Stimulated activated CD8-positive, alpha-beta memory T cell treated with anti-CD3 and anti-CD28 coated beads, Interleukin-4, amount 100 ng/mL, for 24 hours (primary cell): ENCODE results near the gene NAALADL2.
"Not testable (repeated sequence)": the region's sequence is repeated elsewhere in the genome, so short reads cannot be mapped to it uniquely, and the experiment has no call there.

Source experiments
- DNase-seq: peaks from one replicate; pipeline ENCODE4 v3.0.0-alpha.2; 2020; ENCODE audit warnings: low read depth

Gene NAALADL2

DNA sequence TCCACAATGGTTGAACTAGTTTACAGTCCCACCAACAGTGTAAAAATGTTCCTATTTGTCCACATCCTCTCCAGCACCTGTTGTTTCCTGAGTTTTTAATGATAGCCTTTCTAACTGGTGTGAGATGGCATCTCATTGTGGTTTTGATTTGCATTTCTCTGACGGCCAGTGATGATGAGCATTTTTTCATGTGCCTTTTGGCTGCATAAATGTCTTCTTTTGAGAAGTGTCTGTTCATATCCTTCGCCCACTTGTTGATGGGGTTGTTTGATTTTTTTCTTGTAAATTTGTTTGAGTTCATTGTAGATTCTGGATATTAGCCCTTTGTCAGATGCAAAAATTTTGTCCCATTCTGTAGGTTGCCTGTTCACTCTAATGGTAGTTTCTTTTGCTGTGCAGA is 564.7 kb downstream of the NAALADL2 start:
- DNase-seq = not testable (repeated sequence)

DNA sequence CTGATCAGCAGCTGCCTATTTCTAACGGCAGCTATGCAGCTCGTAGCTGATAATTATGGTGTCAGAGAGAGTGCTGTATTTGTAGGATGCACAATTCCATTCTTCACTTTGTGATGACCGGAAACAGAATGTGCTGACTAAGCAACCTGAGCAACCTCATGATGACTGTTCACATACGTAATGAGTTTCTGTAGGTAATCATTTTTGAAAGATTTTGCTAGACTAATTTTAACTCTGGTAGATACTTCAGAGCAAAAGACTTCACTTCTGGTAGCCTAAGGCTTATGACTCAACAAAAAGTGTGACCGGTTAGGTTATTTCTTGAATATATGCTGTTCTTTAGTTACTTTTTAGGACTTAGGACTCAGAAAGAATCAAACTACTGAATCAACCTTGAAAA is 567.7 kb downstream of the NAALADL2 start:
- no peak for DNase-seq

DNA sequence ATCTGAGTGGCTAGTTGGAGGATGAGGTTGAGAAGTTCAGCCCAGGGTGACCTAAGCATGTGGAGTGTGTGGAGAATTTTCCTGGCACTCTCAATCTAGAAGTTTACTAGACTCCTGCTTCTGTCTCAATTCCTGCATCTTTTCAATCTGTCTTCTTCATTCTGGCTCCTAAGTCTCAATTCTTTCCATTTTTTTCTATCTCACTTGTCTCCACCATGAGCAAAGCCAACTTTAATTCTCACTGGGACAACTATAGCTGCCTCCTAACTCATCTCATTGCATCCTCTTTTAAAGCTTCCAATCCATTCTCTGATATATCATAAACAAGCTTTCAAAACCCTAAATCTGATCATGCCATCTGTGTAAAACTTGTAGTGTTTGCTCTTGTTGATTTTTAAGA is 569.3 kb downstream of the NAALADL2 start:
- no peak for DNase-seq

DNA sequence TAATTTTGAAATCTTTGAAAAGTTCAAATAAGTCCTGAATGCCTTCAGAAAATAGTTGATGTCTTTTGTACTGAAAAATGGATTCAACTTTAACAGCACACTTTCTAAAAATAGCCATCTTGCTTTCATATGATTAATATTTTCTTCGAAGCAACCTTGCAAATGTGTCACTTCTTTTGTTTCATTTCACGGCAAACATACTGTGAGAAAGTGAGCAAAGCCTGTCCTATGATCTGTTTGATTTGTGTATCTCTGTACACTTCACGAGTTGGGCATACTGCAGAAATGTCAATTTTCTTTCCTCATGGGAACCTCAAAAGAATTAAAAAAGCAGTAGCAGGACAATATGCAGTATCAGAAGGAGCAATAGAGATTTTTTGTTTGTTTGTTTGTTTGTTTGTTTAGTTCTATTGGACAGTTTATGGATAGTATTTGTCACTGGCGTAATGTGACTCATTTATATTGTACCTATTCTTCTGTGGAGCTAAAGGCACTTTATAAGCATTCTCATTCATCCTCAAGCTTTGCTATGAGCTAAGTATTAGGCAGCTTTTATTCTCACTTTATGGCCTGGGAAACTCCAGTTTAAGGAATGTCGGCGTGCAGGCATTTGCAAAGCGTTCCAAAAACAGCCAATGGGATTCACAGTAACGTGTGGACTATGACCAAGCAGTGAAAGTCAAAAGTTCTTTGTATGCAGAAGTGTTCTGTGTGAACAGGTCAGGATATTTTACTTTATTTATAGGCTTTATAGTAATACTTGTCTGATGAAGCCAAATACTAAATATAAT is 572.0 kb downstream of the NAALADL2 start:
- DNase-seq = no peak

DNA sequence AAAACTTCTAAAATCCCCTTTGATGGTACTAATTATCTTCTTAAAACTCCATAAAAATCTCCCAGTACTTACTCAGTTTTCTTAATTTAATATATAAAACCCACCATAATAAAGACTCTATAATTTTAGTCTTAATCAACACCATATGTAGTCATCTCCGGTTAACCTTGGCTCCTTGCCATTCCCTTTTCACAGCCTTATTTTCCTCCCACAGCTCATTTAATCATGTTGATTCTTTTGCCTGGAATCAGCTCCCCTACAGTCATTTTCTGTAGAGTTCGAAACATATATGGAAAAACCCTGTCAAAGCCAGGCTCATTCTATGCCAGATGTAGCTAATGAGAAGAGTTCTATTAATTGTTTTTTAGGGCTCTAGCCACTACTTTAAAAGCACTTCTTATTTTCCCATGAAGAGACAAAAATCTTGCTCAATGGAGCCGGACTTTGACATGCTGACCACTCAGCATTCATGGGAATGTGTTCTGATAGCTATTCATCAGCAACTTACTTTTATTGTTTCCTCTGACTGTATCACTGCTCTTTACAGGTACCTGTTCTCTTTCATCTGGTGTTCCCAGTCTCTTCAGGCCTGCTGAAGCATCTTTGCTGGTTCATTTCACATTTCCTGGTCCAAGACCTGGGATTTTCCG is 573.4 kb downstream of the NAALADL2 start:
- no peak for DNase-seq

DNA sequence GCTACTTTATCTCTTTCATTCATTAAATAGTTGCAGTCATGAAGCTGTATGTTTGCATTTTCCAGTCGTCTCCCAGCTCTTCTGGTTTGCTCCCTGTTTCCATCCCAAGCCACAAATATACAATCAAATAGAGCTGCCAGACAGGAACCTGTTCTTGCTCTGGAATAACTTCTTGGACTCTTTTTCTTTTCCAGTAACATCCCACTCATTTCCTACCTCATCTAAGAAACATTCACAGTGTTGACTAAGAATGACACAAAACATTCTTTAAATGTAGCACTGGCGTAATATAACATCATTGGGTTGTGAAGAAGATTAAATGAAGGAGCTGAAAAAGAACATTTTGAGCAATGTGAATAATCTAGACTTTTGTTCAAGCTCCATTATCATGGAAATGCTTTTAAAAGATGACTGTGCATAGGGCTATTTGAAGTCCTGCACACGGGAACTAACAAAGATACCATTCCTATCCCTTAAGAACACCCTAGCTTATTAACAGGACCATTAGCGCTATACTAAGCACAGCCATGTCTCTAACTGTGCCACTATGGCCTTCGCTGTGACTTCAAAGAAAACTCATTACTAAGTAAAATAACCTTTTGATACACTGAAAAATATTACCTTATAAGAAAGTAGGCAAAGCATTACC is 574.0 kb downstream of the NAALADL2 start:
- no peak for DNase-seq

DNA sequence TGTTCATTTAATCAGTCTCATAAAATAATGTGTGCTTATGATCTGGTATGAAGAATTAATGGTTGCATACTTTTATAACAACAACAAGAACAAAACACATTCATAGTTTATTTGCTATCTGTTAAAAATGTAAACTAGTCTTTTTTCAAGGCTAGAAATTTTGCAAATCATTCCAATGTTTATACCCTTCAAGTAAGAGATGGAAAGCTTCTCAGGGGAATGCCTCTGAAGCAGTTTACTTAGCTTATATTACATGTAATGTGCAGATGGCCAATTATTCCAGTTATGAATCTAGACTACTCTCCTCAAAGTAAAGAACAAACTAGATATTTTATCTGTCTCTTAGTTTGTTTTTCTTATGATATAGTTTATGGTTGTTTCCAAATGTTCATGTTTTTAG is 575.4 kb downstream of the NAALADL2 start:
- no peak for DNase-seq

DNA sequence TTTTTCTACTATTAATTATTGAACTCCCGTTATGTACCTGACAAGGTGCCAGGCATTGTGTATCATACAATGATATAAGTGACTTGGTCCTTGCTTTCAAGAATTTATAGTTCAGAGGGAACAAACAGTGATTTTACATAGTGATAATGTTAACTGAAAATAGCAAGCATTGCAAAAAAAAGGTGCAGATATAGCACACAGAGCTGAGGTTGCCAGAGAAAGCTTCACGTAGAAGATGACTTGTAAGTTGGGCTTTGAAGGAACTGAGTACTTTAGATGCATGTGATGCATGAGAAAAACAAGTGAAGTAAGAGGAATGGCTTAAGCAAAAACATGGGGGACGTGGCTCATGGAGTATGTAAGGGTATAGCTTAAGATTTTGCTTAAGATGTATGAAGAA is 584.5 kb downstream of the NAALADL2 start:
- DNase-seq = no peak

DNA sequence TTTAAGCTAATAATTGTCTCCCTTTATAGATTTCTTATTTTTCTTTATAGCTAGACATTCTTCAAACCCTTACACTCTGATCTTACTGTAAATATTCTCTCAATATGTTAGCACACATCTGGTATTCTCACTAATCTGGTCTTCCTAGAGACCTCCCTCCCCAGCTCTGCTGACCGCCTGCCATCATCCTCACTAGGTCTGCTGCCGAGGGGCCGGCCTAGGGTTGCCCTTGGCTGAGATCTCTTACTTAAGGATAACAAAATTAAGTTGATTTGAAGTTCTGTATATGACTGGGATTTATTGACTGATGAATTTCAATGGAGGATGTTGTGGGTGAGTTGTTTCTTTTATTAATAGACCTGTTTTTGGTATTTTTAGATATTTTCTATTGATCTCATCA is 586.6 kb downstream of the NAALADL2 start:
- DNase-seq = no peak

DNA sequence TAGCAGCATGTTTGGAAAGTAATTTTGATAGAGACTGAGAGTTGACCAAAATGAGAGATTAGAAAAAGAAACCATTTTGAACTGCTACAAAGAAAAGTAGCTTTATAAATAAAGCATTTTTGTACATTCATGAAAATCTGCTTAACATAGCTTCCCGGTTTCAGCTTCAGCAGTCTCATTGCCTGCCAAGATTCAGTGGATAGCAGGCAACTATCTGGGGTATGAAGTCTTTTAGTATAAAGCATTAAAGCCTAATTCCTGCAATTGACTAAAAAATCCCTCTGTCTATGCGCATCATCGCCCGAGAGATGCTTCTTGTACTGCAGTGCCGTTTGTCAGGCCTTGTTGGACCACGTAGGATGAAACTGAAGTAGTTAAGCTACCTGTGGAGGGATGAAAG is 588.4 kb downstream of the NAALADL2 start:
- DNase-seq = no peak

DNA sequence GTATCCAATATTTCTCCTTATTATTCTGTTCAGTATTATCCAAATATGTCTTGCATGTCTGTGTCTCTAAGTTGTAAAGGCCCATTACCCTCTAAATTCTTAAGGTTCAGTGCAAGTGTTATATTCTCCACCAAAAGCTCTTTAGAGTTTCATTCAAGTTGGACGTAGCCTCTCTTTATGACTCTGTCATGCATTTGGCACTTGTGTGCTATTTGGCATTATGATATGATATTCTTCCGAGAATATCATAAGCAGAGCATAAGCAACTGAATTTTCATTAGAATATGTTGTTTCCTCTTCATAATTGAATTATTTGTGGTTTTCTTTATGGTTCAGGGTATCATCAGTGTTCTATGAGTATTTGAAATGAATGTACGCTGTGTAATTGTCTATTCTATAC is 594.2 kb downstream of the NAALADL2 start:
- DNase-seq = no peak

DNA sequence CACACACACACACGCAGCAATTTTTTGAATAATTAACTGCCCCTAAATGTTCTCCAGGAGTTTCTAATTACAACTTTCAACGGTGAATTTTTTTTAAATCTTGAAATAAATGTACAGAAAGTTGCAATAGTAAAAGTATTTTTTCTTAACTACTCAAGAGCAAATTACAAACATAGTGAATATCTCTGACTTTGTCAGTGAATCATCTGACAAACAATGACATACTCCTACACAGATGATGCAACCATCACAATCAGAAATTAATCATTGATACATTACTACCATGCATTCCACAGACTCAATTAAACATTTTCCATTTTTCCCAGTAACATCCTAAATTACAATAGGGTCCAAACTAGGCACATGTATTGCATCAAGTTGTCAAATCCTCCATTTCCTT is 597.3 kb downstream of the NAALADL2 start:
- DNase-seq = no peak

DNA sequence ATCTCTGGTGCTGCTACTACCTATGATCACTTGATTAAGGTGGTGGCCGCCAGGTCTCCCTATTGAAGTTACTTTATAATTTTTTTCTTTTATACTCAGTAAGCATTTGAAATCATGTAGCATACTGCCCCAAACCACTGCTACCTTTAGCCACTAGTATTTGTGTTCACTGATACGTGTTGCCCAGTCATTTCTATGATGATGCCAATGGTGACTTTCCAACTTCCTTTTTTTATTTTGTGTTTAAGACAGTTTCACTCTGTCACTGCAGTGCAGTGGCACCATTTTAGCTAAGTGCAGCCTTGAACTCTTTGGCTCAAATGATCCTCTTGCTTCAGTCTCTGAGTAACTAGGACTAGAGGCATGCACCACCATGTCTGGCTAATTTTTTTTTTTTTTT is 598.2 kb downstream of the NAALADL2 start:
- no peak for DNase-seq

DNA sequence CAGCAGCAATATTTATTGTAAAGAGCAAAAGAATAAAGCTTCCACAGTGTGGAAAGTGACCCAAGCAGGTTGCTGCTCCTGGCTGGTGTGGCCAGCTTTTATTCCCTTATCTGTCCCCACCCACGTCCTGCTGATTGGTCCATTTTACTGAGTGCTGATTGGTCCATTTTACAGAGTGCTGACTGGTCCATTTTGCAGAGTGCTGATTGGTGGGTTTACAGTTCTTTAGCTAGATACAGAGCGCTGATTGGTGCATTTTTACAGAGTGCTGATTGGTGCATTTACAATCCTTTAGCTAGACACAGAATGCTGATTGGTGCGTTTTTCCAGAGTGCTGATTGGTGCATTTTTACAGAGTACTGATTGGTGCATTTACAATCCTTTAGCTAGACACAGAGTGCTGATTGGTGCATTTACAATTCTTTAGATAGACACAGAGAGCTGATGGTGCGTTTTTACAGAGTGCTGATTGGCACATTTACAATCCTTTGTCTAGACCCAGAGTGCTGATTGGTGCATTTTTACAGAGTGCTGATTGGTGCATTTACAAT is 601.8 kb downstream of the NAALADL2 start:
- not testable (repeated sequence) for DNase-seq

DNA sequence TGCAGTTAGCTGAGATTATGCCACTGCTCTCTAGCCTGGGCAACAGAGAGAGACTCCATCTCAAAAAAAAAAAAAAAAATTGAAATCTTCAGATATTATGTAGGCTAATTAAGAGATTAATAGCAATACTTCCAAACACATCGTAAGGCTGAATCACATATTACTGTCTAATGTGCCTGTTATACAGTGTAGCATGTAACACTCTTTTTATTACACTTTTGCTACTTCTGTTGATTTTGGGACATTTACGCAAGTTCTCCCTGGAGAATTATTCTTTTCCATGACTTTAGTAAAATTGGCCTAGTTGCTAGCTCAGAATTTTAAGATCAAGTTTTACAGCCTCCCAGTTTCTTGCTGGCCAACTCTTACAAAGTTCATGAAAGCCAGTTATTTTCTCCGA is 605.2 kb downstream of the NAALADL2 start:
- no peak for DNase-seq

DNA sequence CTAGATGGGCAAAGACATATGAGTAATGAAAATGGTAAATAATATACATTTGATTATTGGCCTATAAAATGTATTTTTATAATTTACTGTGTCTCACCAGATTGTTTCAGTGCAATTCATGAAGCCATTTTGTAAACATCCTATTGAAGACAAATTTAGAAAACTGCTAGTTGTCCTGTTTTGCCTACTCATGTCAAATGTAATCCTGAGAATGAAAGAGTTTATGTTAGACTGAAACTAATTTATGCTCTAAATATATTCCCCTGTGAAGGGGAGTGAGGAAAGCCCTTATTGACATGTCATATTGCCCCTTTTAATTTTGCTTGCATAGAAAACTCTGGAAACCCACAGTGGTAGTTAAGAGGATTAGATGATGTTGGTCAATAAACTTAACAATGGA is 610.0 kb downstream of the NAALADL2 start:
- DNase-seq = no peak

DNA sequence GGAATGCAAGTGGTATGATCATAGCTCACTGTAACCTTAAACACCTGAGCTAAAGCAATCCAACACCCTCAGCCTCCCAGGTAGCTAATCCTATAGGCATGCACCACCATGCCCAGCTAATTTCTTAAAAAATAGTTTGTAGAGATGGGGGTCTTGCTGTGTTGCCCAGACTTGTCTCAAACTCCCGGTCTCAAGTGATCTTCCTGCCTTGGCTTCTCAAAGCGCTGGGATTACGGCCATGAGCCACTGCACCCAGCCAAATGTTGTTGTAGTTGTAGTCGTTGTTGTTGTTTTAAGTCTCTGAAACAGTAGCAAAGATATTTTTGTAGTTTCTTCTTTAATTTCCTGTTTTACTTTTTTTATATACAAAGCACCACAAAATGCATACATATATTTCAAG is 616.6 kb downstream of the NAALADL2 start:
- no peak for DNase-seq

DNA sequence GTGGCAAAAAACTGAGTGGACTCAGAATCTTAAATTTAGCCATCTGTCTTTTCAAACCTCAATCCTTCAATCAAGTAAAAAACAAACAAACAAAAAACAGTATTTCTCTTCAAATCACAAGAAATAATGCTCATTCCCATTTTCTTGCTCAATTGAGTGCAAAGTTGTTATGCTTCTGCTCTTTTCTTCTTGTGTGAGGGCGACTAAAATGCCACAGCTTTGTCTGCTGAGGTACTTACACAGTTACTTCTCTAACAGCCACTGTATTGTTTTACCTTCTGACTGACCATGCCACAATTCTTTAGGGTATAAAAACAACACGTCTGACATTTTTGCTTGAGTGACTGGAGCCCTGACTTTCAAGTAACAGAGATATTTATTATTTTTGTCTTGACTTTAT is 617.4 kb downstream of the NAALADL2 start:
- no peak for DNase-seq

DNA sequence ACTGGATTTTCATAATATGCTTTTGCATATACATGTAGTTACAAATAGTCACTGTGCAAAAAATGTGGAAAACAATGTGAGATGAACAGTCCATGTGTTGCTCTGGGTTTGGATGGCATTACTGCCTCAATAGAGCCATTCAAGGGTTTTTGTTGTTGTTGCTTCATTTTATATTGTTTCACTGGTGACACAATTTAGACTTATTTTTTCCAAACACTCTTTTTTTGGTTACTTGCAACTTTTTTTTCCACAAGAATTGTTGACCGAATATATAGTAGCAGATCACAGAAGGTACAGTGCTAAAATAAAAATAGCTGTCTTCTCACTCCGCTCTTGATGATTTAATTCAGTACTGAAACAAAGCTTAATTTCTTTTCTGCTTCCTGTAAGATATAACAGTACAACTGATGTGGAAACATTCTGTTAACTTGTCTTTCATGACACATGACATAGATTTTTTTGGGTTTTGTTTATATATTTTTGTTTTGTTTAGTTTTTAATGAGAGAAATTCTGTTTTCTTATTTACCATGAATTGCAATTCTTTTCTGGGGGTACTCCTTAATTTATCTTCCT is 618.6 kb downstream of the NAALADL2 start:
- no peak for DNase-seq

DNA sequence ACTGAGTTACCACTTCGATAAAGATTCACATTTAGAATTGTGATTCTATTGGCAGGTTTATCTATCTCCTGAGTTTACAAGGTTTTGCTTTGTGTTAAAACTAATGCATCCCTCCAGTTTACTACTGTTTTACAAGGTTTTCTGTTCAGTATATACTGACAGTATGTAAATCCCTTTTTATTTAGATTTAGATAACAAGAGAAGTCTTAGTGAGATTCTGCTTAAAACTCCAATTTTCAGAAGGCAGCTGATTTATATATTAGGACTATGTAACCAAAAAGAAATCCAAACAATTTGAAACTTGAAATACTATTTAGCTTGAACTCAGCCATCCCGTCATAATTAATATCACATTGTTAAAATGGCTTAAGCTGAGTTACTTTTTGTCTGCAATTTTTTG is 619.2 kb downstream of the NAALADL2 start:
- no peak for DNase-seq

DNA sequence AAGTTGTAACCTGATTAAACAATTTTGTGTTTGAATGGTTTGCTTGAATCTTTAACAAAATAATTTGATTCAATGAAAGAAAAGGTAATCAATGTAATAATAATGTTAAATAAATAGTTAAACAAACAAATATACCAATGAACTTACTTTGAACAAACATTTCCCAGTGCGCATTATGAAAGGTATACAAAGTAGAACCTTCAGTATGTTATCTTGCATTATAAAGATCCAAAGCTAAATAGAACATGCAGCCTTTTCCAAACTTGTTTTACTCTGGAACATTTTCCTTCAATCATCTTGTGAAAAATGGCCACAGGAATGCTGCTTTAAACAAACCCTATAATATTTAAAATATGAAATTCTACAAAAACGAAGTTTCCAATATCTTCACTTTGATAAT is 620.0 kb downstream of the NAALADL2 start:
- DNase-seq = no peak

DNA sequence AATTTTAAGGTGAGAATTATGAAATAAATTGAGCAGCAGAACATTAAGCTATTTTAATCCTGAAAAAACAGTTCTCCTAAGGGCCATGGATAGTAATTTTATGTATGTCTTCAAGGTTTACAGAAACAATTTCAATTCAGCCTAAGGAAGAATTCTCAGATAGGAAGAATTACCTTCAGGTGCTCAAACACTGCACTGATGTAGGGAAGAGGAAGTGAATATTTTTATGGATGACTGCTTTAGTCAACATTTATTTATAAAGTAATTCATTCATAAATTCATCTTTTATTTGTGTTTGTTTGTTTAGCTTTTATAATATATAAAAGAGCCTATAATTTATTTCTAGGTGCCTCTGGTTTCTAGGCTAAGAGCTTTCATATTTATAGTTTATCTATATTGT is 620.7 kb downstream of the NAALADL2 start:
- DNase-seq = no peak

DNA sequence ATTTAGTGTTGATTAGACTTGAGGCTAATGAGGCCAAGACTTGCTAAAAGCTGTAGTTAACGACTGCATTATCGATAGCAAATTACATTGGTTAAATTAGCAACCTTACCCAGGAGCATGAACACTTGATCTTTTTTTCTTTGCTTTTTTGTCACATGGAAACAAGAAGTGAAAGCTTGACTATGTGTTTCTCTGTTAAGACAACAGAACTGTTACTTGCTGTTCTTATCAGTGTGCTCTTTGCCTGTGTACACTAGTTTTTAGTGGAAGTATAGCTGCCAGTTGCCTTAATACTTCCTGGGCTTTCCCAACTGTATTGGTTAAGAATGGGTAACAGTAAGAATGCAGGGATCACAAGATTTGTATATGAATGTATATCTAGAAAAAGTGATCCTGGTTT is 625.5 kb downstream of the NAALADL2 start:
- DNase-seq = no peak
